Body of pancreas (tissue), 4 donors: ENCODE data around the gene KCND1. TPM values are rescaled to one million over a fixed set of nuclear protein-coding genes. Genes with fewer than 3 reads are reported as not detected.
"Not testable (repeated sequence)": the region's sequence is repeated elsewhere in the genome, so short reads cannot be mapped to it uniquely, and the experiment has no call there.

Source experiments
- ATAC-seq: fragments of 150-250 bp; one replicate; pipeline ENCODE4 v1.9.1; 2016
- DNase-seq, 4 donors: peaks; one replicate each; pipeline ENCODE4 v3.0.0-alpha.2; 2019
- H3K27ac ChIP-seq, 4 donors: fragments of 200-600 bp; sonication (generic); 1 replicate in 3 of 4; 2 replicates in 1 of 4; pipeline versions ENCODE4 v1.5.1 to v1.6.1; 2016 to 2019; ENCODE audit warnings: mild to moderate bottlenecking in 1 of 4, mixed read lengths in 1 of 4, moderate library complexity in 1 of 4
- H3K27me3 ChIP-seq, 2 donors: fragments of 200-600 bp; sonication (generic); one replicate each; pipeline ENCODE4 v1.6.0; 2016; ENCODE audit warnings: mild to moderate bottlenecking in 1 of 2
- H3K36me3 ChIP-seq, 2 donors: fragments of 200-600 bp; sonication (generic); replicated peaks in 1 of 2; 2 replicates each; pipeline ENCODE4 v1.5.1; 2016; ENCODE audit warnings: low read depth in 2 of 2; ENCODE audit not compliant: insufficient read depth in 1 of 2
- H3K4me1 ChIP-seq: fragments of 200-600 bp; sonication (generic); one replicate; pipeline ENCODE4 v1.6.0; 2016
- H3K4me3 ChIP-seq, 2 donors: fragments of 200-600 bp; sonication (generic); 1 replicate in 1 of 2; 2 replicates in 1 of 2; pipeline ENCODE4 v1.5.1; 2016 to 2019
- H3K9me3 ChIP-seq, 3 donors: fragments of 200-600 bp; sonication (generic); 1 replicate in 2 of 3; 2 replicates in 1 of 3; pipeline ENCODE4 v1.5.1; 2016
- CTCF ChIP-seq, 7 experiments: fragments of 450-650 bp in 4 of 7; fragments of 200-600 bp in 3 of 7; sonication (generic) in 3 of 7; IDR thresholded peaks; one replicate each; pipeline ENCODE4 v1.5.1; 2016 to 2019; ENCODE audit warnings: antibody characterized with exemption in 7 of 7
- POLR2A ChIP-seq, 3 donors: fragments of 450-650 bp; IDR thresholded peaks; one replicate each; pipeline ENCODE4 v1.6.1; 2016; ENCODE audit warnings: antibody characterized with exemption in 3 of 3, mild to moderate bottlenecking in 2 of 3
- WGBS, 2 donors: methylation state at CpG; one replicate each; pipeline ENCODE4 v1.1.5; 2017; 5-methylcytosine and 5-hydroxymethylcytosine counted together
- intact Hi-C: fragments of 100-400 bp; cut with DNase I; formaldehyde crosslinking; loops from one replicate; pipeline ENCODE4 v1.15.1; 2023
- total RNA-seq, 2 donors: library from RNA; depleted of rRNA; stranded (reverse); fragments of >200 nt; gene quantifications; one replicate each; pipeline ENCODE4 v1.1.0, GENCODE V29; 2016

The KCND1 gene
- total RNA-seq, 2 donors from 2014 or later, result 0.52 to 1.3 TPM

GRCh38 chrX:48989483-48989882 lies 17.8 kb upstream of the KCND1 start:
- Histone ChIP-seq H3K9me3 (no peaks in the 10 kb centered on the region), H3K27ac (no peak overlapping the region), H3K4me1 (no peaks in the 10 kb centered on the region), H3K27me3 (no peaks in the 10 kb centered on the region), H3K36me3 (peaks cover 0 to 2% of the 10 kb centered on the region in 2 donors), H3K4me3 (no peak overlapping the region)
- intact Hi-C loops, result no loop called here
- TF ChIP-seq POLR2A (IDR thresholded peaks at IDR 0.05) (no peak), CTCF (IDR thresholded peaks at IDR 0.05) (no peak)
- no peak for DNase-seq
- 62 to 83% methylated on average over 2 to 4 of the region's 4 CpGs for WGBS, 2 donors
- ATAC-seq, result no peak

GRCh38 chrX:48983896-48984295 lies 12.3 kb upstream of the KCND1 start:
- ATAC-seq, result no peak
- H3K36me3 ChIP-seq, result peaks cover 0 to 4% of the 10 kb centered on the region in 2 donors

GRCh38 chrX:48983081-48983480 lies 11.4 kb upstream of the KCND1 start:
- no peak for ATAC-seq
- Histone ChIP-seq H3K27me3 (no peaks in the 10 kb centered on the region), H3K9me3 (no peaks in the 10 kb centered on the region), H3K4me1 (no peaks in the 10 kb centered on the region), H3K27ac (no peak overlapping the region), H3K4me3 (no peak overlapping the region), H3K36me3 (peaks cover 0 to 4% of the 10 kb centered on the region in 2 donors)
- TF ChIP-seq POLR2A (IDR thresholded peaks at IDR 0.05) (no peak), CTCF (IDR thresholded peaks at IDR 0.05) (no peak)
- intact Hi-C loops, result no loop called here
- 90 to 94% methylated on average over 9 to 17 of the region's 17 CpGs for WGBS, 2 donors
- no peak for DNase-seq

More at GRCh38 chrX:48983896-48984295, 12.3 kb upstream of the KCND1 start:
- Histone ChIP-seq H3K4me1 (no peaks in the 10 kb centered on the region), H3K27me3 (no peaks in the 10 kb centered on the region), H3K9me3 (no peaks in the 10 kb centered on the region), H3K4me3 (no peak overlapping the region), H3K27ac (no peak overlapping the region)
- DNase-seq, result no peak
- intact Hi-C loops, result no loop called here
- TF ChIP-seq POLR2A (IDR thresholded peaks at IDR 0.05) (no peak), CTCF (IDR thresholded peaks at IDR 0.05) (no peak)
- WGBS, 2 donors, result 61 to 100% methylated on average over 2 of the region's 3 CpGs

- Histone ChIP-seq H3K4me3 (no peak overlapping the region), H3K36me3 (peaks cover 0 to 4% of the 10 kb centered on the region in 2 donors), H3K27ac (no peak overlapping the region), H3K4me1 (no peaks in the 10 kb centered on the region), H3K27me3 (no peaks in the 10 kb centered on the region), H3K9me3 (no peaks in the 10 kb centered on the region)
- no peak for DNase-seq
- WGBS, 2 donors, result 85% methylated on average over 8 of the region's 10 CpGs; no CpG with 5 or more reads in 1 of the 2 donors
- intact Hi-C loops, result no loop called here
- ATAC-seq, result no peak
- TF ChIP-seq CTCF (IDR thresholded peaks at IDR 0.05) (no peak), POLR2A (IDR thresholded peaks at IDR 0.05) (no peak)
Measured at GRCh38 chrX:48981178-48981577, 9.5 kb upstream of the KCND1 start.

- H3K27ac ChIP-seq, ATAC-seq, DNase-seq, H3K4me1 ChIP-seq, H3K36me3 ChIP-seq, H3K4me3 ChIP-seq, H3K27me3 ChIP-seq, H3K9me3 ChIP-seq, intact Hi-C loops: not testable (repeated sequence)
- 83 to 90% methylated on average over 3 to 10 of the region's 10 CpGs for WGBS, 2 donors
Measured at GRCh38 chrX:48980341-48980740, 8.7 kb upstream of the KCND1 start.
